Measurements from ENCODE around the gene SNX27.

Gene SNX27

DNA sequence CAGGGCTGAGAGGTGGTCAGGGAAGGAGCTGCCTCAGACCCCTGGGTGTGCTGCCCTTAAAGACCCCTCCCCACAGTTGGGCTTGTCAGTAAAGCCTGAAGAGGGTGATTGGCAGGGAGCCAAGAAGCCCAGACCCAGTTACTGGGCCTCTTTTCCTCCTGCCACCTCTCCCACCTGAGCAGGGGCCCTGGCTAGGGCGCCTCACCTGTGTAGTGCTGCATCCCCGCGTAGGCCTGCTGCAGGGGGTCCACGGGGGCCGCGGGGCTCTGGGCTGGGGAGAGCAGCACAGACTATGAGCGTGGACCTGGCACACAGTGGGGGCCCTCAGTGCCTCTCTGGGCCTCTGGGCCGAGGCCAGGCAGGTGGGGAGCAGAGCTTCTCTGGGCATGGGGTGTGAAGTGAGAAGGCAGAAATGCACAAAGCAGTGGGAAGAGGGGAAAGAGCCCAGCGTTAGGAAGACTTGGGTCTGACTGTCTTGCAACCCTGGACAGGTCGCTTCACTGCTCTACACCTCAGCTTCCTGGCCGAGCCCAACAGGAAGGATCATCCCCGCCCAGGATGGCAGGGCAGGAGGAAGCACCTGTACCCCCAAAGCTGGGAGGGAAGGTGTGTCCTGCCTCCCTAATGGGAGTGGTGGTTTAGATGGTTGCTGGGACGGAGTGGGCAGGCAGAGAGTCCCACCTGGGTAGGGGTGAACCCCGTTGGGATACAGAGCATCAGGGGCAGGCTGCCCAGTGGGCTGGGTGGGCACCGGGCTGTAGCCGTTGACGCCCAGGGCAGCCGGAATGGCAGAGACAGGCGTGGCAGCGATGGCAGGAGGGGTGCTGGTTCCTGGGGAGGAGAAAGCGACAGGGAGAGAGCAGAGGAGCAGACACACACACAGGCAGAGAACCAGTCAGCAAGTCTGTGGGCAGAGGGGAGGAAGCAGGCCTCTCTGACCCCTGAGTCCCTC is 94.9 kb downstream of the SNX27 start:
- no peak for DNase-seq

DNA sequence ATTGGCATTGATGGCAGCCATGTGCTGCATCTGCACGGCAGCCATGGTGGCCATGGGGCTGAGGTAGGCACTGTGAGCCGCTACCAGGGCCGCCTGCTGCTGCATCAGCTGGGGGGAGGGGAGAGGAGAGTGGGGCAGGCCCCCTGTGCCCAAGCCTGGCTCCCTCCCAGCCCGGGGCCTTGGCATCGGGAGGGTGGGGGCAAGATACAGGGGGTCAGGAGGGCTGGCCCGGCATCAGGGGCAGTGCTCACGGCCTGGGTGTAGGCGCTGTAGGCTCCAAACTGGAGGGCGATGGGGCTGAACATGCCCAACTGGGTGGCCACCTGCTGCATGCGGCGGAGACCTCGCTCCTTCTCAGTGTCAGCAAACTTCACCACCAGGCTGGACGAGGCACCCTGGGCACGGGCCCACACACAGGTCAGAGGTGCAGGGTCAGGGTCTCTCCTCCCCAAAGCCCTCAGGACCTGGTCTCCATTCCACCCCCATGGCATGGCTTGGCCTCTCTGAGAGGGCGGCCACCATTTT is 95.8 kb downstream of the SNX27 start:
- no peak for DNase-seq

DNA sequence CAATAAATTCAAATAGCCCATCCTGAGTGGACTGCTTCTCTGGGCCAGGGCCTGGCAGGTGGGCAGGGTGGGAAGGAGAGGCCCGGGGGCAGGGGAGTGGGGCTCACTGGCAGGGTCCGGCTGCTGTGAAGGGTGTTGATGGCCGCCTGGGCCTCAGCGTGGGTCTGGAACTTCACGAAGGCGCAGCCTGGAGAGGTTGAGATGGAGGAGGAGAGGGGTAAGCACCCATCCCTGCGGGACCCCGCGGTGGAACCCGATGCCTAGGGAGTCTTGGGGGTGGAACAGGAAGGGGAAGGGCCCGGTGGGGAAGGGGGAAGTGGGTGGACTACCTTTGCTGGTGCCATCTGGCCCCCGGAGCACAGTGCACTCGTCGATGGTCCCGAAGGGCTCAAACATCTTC is 97.0 kb downstream of the SNX27 start:
- no peak for DNase-seq

DNA sequence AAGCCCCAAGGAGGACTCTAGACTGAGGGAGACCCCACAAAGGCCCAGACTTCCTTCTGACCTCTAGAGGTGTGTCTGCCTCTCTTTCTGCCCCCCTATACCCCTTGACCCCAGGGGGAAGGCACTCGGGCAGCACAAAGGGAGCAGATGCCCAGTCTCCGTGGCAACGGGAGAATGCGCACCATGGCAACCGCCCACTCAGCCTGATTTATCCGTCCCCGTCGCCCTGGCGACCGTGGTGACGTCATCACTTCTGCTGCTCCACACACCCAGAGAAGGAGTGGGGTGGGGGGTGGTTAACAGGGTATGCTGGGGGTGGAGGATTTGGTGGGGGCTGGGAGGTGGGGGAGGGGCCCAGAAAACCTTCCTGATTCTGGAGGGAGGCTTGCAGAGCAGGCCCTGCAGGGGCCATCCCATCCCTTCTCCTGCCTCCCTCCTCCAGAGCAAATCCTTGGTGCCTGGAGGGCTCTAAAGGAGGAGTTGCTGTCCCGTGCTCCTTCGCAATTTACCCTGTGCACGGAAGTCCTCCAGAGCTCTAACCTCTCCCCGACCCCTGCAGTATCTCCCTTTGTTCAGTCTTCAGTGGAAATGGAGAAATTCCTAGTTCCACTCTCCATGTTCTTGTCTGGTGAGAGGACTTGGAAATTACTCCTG is 98.5 kb downstream of the SNX27 start:
- no peak for DNase-seq

DNA sequence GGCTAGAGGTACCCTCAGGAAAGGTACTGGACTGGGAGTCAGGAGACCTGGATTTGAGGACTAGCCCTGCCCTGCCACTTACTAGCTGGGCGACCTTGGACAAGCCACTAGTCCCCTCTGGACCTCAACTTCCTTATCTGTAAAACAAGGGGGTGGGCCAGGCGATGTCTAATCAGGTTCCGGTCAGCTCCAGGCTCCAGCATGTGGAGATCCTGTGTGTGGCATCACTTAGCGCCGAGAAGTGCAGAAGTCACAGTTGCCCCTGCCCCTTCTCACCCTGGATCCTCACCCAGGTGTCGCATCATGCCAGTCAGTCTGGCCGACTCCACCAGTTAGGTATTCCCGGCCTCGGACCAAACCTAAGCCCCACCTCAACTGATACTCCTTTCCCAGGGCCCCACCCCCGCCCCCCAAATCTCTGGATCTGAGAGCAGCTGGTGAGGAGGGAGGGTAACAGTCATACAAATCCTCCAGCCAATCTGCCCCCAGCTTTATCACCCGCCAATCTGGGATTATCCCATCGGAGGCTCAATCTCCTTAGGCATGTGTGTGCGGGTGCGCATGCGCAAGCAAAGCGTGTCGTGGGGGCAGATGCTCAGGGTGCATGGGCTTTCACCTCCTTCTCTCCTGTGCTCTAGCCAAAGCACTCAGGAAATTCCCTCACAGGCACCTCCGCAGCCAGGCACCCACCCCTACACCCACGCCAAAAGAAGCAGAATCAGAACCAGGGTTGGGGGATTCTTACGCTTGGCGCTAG is 99.4 kb downstream of the SNX27 start:
- DNase-seq = no peak

DNA sequence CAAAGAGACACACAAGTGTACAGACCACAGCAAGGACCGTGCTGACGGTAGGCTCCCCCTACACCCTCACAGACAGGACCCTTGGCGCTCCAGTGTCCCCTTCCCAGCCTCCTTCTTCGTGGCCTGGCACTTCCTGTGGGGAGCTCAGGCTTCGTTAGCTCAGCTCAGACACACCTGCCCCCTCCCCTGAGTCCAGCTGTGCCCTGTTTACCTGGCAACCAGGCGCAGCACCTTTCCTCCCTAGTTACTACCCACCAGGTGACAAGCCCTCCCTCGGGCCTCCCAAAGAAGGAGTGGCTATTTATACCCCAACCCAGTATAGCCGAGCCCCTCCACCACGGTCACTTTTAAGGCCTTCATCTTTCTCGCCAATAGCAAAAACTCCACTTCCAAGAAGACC is 100.1 kb downstream of the SNX27 start:
- no peak for DNase-seq

DNA sequence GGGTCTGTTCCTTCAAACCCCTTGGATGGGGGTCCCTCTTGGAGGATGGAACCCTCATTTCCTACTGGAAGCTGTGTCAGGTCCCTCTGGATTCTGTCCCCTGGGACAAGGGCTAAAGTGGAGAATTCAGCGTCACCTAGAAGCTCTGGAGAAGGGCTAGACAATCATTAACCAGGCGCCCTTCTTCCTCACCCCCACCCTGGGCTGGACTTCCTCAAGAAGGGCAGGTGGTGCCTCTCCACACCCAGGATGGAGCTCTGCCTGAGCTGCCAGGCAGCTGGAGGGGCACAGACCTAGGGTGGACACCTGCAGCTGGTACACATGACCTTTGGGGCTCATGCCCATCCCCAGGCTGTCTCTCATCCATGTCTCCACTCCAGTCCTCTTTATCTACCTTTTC is 101.2 kb downstream of the SNX27 start:
- DNase-seq = no peak

DNA sequence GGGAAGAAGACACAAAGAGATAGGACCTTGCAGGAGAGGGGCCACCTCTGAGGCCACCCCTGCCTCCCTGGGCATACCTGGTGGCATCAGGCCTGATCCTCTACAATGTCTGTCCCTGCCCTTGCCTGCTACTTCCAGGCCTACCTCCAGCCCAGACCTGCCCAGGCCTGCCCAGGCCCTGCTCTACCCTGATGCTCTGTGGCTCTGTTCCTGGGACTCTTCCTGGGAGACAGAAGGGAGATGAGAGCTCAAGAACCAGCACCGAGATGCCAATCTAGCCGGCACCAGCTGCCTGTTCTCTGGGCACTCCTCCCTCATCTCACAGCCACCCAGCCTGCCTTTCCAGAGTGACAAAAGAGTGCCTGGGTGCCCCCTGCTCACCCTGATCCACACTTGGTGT is 102.0 kb downstream of the SNX27 start:
- no peak for DNase-seq

DNA sequence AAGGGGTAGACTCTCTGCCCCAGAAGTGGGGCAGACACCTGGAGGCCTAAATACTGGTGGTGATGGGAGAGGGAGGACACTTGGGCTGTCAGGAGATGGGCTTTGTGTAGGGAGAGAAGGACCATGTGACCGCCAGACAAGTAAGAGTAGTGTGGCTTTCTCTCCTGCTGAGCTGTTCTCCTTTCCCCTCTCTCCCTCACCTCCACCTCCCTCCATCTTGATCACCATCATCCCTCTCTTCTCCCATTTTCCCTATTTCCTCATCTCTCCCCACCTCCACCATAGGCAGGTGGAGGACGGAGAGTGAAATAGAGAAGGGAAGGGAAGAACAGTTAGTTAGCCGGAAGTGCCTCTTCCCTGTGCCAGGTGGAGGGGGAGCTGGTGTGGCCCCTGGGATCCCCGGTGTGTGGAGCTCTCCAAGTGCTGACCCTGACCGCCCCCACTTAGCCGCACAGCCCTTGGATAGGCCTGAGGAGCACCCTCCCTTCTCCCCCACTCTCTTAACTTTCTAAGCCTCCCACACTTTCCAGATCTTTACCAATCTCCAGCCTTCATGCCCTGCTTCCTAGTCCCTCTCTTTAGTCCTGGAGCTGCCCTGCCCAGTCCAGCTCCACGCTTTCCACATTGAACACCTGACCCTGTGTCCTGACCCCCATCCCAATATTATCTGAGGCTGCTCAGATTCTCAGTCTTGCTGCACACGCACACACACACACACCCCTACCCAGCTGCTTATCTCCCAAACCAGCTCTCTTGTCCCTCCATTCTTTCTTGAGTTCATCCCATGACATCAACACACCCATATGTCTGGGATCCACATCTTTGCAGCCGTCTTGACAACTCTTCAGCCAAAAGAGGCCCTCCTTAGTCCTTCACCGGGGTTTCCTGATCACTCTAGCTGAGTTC is 103.2 kb downstream of the SNX27 start:
- no peak for DNase-seq

DNA sequence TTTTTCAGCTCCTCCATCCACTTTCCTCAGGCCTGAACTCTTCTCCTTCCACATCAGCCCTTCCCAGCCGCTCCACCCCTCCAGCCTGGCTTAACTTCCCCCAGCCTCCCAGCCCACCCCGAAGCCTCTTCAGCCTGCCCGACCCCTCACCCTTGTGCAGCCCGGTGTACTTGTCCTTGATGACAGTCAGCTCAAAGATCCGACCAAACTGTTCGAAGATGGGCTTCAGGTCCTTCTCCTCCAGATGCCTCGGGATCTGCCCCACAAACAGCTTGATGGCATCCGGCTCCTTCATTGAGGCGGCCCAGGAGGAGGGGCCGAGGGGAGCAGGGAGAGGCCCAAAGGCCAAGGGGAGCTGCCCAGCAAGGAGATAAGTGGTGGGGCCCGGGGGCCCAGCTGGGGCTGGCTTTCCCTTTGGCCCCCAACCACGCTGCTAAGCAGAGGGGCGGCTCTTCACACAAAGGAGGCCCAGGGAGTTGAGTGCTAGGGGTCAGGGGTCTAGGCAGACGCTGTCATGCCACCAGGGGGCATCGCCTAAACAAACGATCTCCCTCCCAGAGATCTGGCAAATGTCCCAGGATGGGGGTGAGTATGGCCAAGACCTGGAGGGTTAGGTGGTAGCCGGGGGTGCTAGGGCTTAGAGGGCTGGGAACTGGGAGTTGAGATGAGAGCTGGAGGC is 104.0 kb downstream of the SNX27 start:
- DNase-seq = no peak

DNA sequence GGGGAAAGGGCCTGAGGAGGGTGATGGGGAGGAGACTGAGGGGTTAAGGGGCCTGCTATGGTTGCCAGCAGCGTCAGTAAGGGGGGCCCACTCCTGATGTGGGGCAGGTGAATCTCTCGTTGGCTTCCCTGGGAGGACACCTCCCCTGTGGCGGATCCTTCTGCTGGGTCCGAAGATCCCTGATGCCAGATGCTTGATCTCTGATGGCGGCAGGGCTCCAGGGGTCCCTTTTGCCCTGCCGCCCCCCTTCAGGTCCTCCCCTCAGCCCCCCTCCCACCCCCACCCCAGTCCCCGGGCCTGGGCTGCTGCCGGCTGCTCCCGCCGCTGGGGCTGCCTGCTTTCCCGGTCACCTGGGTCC is 104.5 kb downstream of the SNX27 start:
- DNase-seq = no peak

DNA sequence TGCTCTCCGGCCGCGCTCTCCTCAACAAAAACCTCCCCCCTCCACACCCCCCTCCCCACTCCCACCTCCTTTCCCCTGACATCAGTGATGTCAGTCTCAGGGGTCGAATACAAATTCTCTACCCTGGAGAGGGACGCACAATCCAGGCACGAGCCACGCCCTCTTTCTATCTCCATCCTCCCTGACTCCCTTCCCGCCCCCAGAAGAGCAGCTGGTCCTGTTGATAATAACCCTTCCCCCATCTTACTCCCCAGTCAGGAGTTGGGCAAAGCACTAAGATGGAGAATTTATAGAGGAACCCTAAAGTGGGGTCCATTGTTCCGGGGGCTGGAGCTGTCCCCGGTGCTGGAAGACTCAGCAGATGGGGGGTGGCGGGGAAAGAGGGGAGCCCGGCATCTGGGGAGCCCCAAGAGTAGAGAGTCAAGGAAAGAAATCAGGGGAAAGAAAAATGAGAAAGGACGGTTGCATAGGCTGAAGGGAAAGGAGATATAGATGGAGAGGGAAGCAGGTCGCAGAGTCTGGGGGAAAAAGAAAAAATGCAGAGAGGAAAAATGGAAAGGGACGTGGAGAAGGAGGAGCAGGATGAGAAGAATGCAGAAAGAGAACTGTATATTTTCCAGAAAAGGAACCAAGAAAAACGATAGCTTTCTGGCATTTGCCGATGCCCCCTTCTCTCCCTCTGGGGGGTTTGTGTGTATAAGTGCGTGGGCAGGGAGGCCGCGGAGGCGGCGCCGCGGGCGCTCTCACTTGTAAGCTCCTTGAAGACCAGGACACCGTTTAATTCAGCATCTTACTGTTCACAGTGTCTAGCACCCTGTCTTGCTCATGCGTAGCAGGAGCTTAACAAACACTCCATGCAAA is 105.2 kb downstream of the SNX27 start, which contains the start of gene CELF3:
CELF3 (minus strand) TSS at position 33 of the 861 bp plus-strand sequence. CDS start 783 bp downstream, outside the sequence.
- DNase-seq = no peak

DNA sequence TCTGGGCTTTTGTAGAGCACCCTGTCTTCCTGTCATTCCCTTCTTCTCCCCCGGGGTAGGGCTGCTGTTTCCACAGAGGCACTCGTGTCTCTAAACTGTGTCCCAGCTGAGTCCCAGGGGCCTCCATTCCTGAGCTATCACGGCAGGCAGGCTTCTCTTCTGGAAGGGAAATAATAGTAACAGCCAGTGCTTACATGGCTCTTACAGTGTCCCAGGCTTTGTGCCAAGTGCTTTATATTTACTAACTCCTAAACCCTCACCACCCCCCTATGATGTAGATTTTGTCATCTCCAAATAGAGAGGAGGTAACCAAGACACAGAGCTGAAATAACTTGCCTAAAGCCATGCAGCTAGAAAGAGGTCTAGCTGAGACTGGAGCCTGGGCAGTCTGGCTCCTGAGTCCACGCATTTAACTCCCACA is 106.2 kb downstream of the SNX27 start:
- DNase-seq = no peak

DNA sequence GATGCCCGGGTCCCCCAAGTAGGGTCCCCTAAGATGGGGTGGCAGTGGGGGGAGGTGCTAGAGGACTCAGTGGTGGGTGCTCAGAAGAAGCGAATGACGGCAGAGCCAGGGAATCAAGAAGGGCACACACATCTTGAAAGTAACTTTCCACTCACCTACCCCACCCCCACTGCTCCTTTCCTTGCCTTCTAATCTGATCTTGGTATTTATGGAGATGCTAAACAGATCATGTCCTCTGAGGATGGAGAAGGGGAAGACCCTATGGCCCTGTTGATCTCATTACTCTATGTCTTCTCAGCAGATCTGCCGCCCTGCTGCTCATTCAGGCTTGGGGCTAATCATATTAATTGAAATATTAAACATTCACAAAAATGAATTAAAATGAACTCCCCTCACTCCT is 106.8 kb downstream of the SNX27 start:
- no peak for DNase-seq

DNA sequence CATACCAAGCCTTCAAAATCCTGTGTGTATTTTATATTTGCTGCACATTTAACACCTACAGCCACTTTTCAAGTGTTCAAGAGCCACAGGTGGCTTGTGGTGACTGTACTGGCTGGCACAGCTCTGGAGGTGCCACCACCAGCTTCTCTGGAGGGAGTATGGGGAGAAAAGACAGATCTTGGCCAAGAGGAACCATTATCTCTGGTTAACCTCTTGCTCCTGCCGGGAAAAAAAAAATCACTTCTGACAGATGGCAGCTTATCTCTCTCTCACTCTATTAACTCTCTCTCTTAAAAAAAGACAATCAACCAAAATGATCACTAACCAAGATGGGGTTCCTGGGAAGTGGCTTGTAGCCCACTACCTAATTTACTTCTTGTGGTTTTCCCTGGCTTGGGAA is 108.3 kb downstream of the SNX27 start:
- DNase-seq = no peak

DNA sequence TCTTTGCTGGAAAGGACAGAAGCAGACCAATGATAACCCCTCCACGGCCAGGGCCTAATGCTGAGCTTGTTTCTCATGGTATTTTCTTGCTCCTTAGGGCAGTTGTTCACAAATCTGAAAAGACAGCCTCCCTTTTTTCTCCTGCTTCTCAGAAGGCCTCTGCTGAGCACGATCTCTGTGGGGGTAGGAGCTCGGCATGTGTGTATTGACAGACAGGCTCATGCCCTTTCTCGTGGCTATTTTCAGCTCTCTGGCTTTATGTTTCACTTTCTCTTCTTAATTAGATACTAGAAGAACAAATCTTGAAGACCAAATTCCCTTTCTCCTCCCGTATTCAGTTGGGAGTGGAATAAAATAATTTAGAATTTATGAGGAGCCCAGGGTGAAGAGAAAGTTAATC is 108.7 kb downstream of the SNX27 start:
- DNase-seq = no peak

DNA sequence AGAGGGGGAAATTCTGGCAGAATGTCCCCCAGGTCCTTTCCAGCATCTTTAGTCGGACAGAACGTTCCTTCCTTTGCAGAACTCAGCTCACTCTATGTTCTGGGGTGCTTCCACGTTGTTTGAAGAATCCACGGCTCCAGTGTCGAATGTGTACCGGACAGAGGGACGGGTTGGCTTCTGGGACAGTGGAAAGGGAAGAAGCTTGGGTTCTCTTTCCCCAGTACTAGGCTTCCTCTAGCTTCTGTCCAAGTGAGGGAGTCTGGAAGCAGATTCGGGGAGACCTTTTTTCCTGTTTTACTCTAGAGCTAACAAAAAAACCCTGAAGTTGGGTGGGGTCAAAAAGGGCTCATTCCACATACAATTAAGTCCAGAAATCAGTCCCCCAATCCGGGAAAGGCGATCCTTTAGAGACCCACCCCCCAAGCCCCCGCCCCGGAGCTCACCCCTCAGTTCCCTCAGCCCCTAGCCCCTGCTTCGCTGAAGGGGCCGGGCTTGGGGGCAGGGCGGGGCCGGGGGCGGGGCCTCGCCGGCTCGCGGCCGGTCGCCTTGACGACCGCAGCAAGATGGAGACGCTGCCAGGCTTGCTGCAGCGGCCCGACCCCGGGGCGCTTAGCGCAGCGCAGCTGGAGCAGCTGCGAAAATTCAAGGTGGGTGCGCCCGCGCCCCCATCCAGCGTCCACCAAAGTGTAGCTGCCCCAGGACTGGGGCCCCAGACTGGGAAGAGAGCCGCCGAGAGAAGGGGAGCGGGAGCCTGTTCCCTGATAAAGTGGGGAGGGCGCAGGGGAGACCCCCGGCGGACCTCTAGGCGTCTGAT is 109.3 kb downstream of the SNX27 start, which contains the start of gene RIIAD1:
RIIAD1 (plus strand) TSS at position 549 of the 814 bp plus-strand sequence; CDS start at position 564, 15 bp downstream.
- no peak for DNase-seq

DNA sequence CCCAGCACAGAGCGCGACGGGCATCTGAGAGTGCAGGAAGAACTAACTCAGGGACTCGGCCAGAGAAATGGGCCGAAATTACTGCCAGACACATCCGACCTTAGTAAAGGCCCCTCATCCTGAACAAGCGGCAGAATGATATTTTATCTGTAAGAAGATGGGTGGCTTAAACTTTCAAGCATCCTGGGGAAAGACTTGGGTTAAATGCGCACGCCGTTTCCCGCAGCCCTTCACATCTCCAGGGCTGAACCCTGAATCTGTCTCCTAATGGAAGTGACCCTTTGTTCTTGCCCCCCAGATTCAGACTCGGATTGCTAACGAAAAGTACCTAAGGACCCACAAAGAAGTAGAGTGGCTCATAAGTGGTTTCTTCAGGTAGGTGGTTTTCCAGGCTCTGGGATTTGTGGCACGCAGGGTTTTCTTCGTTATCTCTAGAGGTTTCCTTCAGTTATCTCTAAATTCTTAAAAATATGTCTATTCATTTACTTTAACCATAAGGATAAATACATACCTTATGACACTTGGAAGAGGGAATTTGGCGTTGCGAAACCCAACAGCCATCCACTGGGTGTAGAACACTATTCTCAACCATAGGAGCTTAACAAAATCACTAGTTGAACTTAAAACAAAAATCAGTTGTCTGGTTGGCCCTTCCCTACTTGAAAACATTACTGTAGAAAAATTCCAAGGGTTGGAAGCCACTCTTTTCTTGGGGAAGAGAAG is 110.1 kb downstream of the SNX27 start:
- no peak for DNase-seq
